ENCODE measurements around the gene ACP6.
"Not testable (repeated sequence)": the region's sequence is repeated elsewhere in the genome, so short reads cannot be mapped to it uniquely, and the experiment has no call there.

ACP6 gene

GRCh38 chr1:147618771-147619170 is 51.6 kb downstream of the ACP6 start:
- no peak for DNase-seq

DNA sequence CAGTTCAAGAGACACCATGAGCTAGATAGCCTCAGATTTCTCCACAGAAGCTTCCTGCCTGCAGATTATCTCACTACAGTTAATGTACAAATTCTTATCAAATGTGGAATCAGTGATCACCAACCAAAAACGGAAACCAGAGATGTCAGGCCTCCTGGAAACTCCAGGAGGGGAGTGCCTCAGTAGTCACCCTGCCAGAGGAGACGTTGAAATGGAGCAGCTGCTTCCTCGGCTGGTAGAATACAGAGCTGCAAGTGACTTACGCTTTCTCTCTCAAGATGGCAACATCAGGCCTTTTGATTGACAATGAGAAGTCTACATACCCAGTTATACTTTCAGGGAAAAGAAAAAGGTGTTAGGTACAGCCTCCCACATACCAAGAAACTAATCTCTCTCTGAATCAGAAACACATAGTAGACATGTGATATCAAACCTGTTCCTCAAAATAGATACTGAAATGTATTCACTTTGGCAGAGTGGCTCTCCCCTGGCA is 52.2 kb downstream of the ACP6 start:
- DNase-seq = no peak

- not testable (repeated sequence) for DNase-seq
Observed at GRCh38 chr1:147614966-147615365, 55.4 kb downstream of the ACP6 start.

GRCh38 chr1:147613506-147613905 is 56.8 kb downstream of the ACP6 start:
- DNase-seq = no peak

DNA sequence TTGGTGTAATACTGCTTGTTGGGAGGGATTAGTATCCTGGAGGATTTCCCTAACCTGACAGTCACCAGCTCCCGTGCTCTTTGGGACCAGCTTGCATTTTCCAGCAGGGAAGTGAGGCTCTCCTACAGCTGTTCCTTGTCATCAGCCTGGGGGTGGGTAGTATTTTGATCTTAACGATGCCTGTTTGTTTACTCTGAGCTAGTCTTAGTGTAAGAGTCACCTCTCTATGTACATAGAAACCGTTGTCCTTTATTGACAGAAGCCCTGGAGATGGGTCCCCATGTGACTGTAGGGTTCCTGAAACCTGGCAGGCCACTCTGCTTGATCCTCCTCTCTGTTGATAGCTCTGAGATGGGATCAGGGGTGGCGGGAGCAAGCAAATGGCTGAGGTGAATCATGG is 58.0 kb downstream of the ACP6 start:
- no peak for DNase-seq

DNA sequence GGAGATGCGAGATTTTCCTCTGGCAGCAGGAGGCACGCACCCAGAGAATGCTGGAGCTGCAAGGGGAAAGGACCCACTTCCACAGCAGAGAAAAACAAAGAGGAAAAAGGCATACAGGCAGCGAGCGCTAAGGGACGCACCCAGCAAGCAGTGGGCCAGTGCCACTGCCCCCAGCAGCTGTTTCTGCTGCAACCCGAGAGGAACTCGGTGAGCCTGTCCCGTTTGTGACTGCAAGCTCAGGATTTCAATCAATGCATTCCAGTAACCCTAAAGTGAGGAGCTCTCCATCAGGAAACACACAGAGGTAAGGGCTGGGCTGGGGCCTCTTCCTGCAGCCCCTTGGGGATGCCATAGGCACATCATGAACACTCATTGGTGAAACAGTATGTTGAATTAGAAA is 58.7 kb downstream of the ACP6 start:
- DNase-seq = no peak

- no peak for DNase-seq
Observed at GRCh38 chr1:147611021-147611426, 59.3 kb downstream of the ACP6 start.

DNA sequence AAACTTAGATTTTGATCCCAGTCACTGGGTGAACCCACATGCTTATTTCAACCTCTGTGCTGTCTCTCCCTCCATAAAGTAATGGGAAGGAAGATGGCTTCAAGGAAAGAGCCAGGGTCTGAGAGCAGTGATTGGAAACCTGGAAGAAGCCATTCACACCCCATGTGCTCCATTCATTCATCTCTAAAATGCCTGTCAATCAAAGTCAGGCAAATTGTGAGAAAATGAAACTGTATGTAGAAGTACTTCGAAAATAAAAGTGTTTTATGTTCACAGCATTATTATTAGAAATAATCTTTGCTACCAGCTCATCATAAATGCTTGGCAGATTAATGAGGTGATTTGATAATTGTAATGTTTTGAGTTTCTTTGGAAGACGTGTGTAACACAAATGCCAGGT is 61.0 kb downstream of the ACP6 start:
- DNase-seq = no peak

DNA sequence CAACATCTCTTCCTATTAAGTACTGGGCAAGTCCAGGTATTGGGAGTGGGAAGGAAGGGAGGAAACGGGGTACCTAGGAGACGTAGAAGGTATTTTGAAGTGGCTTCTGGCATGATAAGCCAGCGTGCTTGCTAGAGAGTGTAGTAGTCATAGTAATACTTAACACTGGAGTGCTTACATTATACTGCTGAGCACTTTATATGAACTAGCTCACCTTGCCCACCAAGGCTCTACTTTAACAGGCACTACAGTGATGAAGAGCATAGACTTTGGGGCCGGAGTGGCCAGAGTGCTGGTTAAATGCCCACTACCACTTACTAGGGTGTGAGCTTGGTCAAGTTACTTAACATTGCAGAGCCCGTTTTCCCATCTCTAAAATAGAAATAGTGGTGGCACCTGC is 61.7 kb downstream of the ACP6 start:
- no peak for DNase-seq

GRCh38 chr1:147605591-147605990 is 64.7 kb downstream of the ACP6 start:
- no peak for DNase-seq

GRCh38 chr1:147603986-147604385 is 66.3 kb downstream of the ACP6 start:
- no peak for DNase-seq

DNA sequence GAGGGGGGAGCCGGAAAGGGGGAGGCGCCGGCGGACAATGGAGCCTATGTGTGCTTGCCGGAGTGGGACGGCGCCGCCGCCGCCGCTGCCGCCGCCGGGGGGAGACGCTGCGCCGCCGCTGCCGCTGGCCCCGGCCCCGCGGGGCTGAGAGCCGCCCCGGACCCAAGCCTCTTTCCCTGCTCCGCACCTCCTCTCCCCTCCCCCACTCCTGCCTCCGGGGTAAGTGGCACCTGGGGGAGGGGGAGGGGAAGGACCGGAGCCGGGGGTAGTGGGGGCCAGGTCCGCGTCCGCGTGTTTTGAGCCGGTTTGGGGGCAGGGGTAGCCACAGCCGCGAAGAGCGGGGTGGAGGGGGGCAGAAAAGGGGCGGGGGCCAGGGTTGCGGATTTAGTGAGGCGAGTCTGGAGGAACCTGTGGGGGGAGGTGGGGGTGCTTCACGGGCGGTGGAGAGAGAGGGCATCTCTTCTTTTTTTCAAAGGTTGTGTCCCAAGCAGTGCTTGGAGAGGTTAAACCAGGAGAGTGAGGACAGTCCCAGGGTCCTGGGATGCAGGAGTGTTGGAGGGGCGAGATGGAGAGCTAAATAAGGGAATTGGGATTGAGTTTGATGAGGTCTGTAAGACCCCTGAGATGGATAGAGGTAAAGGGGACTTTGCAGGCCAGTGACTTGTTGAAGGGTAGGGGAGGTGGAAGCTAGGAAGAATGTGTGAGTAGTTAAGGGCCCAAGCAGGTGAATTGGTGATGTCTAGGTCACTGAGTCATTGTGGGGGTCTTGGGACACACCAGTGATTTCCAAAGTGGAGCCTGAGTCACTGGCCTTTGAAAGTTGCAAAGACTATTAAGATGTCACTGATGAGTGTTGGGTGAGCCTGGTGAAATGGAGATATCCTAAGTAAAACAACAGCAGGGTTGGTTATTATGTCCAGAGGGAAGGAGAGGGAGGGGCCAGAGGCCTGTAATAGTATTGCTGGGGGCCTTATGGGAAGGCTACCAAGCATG is 69.9 kb downstream of the ACP6 start:
- no peak for DNase-seq

DNA sequence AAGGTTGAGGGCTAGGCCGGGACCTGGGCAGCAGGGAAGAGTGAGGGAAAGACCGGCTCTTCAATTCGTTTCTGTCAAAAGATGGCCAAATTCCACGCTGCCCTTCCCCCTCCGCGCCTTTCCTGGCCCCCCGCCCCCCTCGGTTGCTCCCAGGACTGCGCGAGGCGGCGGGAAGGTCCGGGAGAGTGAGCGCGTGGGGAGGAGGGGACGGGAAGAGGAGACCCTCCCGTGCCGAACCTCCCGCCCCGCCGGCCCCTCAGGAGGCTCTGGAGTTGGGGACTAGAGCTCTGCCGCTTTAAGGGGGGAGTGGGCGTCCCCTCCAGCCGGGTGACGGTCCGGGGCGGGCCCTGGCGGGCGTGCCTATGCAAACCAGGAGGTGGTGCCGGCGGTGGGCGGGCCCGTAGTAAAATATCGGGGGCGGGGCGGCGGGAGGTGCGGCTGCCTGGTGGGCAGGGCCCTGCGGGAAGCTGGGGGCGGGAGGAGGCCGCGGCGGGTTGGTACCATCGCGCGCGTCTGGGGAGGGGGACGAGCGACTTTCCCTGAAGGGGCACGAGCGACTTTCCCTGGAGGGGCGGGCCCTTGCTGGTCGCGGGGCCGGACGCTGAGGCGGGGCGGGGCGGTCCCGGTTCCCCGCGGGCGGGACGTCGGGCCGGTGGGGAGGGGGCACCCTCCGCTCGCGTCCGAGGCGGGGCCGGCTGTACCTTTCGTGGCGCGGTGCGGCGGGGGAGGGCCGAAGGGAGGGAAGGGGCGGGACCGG is 70.8 kb downstream of the ACP6 start:
- DNase-seq = peak; percentile 93

DNA sequence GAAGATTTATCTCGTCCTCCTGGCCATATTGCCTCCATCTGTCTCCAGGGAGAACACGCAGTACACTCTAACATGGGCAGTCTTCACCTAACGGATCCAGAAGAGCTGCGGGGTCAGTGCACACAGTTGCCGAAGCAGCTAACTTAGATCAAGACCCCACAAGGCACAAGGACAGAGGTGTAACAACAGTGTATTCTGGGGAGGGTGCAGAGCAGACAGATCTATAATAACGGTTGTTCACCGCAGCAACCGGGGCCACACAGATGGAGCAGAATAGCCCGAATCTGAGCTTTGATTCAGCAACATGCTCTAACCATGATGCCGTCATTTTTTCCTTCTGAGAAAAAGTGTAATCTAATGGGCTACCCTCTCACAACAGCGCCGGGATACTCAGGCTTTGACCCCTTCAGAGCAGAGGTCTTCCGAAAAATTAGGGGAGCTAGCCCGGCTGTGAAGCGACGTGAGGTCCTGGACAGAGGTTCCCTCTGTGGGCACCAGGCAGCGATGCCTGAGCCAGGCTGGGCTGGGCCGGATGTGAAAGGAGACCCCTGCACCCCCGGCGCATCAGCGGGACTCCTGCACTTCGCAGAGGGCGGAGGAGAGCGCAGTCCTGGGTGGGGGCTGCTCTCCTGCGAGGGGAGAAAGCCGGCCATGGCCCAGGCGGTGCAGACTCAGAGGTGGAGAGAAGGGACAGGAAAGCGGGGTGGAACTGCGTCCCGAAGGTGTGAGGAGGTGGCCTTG is 71.5 kb downstream of the ACP6 start:
- DNase-seq = peak; percentile 20

DNA sequence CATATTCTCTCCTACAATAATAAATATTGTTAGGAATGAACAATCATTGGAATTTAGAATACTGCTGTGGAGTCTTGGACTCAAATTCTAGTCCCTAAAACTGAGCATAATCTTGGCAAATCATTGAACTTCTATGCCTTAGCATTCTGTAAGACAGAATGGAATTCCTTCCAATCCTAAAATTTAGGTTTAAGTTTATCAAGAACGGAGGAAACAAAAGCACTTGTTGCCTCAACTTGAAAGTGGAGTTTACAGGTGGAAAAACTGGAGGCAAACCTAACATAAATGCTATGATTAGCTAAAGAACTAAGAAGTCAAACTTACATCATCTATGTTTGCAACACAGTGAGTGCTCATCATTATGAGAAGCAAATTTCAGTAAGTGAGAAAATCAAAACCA is 73.3 kb downstream of the ACP6 start:
- no peak for DNase-seq

Data from activated effector memory CD4-positive, alpha-beta T cell treated with Interleukin-2 at 50 U/mL for 16 hours (primary cell).